Measurements from ENCODE around the gene MACROD1. TPM values are rescaled to one million over a fixed set of nuclear protein-coding genes. Genes with fewer than 3 reads are reported as not detected.
A peak's percentile ranks its signal among the peaks of the same experiment; 100 is the strongest.

Gene MACROD1
- total and polyA plus RNA-seq, 2 of the 13 experiments (the other 11 are each of a cell fraction or from before 2014, with no cell fraction given), result 23.1 to 34.5 TPM

DNA sequence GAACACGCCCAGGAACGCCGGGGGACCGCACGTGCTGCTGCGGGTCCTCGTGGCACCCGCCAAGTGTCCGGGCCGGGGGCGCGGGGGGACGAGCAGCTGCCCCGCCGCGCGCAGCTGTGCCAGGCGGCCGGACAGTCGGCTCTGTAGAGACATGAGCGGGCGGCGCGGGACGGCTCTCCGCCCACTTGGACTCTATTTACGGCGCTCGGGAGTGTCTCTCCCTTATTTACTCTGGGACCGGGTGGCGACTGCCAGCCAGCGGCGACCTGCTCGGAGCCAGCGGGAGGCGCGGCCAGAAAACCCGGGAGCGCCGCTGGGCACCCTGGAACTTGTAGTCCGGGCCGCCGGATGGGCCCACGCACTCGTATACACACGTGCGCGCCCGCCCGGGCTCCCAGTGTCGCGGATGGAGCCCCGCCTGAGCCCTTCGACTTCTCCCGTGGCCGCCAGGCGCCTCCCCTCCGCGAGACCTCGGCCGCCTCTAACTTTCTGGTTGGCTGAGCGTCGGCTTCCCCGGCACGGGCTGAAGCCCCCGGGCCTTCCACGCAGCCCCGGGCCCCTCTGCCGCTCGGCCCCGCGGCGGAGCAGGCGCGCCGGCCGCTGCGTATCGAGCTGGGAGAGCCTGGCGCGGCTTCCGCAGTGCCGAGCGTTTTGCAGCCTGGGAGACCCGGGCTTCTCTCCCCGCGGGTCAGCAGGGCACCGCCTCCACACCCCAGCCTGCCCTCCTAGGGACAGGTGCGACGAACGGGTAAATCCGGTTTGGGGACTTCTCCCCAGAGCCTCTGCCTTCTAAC lies at the start of gene MACROD1 (continued):
- TF ChIP-seq, protein P1, sequence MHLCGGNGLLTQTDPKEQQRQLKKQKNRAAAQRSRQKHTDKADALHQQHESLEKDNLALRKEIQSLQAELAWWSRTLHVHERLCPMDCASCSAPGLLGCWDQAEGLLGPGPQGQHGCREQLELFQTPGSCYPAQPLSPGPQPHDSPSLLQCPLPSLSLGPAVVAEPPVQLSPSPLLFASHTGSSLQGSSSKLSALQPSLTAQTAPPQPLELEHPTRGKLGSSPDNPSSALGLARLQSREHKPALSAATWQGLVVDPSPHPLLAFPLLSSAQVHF (CRISPR knock-in tag; IDR thresholded peaks at IDR 0.05), result no peak; the same call in 1 of the 2 replicates
- peak; percentile 66 for TF ChIP-seq PHF5A (CRISPR knock-in tag; IDR thresholded peaks at IDR 0.05; ENCODE audit: low read depth, unreplicated experiment)
- TF ChIP-seq CREB1 (IDR thresholded peaks at IDR 0.05), result no peak
- TF ChIP-seq CREB1 (CRISPR knock-in tag; IDR thresholded peaks at IDR 0.05), result no peak
- peak; percentile 87 for TF ChIP-seq PHF8 (CRISPR knock-in tag; IDR thresholded peaks at IDR 0.05)
- 0 out of 2 replicates have a peak, but pooled peaks have one; percentile 34 for TF ChIP-seq SMAD9 (CRISPR knock-in tag; IDR thresholded peaks at IDR 0.05)
- TF ChIP-seq HMGA1 (CRISPR knock-in tag; conservative IDR thresholded peaks at IDR 0.05), result no peak
- 0 out of 2 replicates have a peak, but pooled peaks have one; percentile 24 for TF ChIP-seq ZFAT (CRISPR knock-in tag; conservative IDR thresholded peaks at IDR 0.05)
- peak; percentile 22; the same call in 1 of the 2 replicates for TF ChIP-seq ZNF460 (CRISPR knock-in tag; IDR thresholded peaks at IDR 0.05; ENCODE audit: borderline replicate concordance)
- TF ChIP-seq ZNF180 (CRISPR knock-in tag; IDR thresholded peaks at IDR 0.05; ENCODE audit: borderline replicate concordance, low read depth), result no peak
- TF ChIP-seq SRSF4 (IDR thresholded peaks at IDR 0.05; ENCODE audit: low read depth, low read length, poor library complexity, severe bottlenecking), result no peak
- no peak for TF ChIP-seq ZNF839 (CRISPR knock-in tag; IDR thresholded peaks at IDR 0.05; ENCODE audit: borderline replicate concordance)
- TF ChIP-seq, protein P2, sequence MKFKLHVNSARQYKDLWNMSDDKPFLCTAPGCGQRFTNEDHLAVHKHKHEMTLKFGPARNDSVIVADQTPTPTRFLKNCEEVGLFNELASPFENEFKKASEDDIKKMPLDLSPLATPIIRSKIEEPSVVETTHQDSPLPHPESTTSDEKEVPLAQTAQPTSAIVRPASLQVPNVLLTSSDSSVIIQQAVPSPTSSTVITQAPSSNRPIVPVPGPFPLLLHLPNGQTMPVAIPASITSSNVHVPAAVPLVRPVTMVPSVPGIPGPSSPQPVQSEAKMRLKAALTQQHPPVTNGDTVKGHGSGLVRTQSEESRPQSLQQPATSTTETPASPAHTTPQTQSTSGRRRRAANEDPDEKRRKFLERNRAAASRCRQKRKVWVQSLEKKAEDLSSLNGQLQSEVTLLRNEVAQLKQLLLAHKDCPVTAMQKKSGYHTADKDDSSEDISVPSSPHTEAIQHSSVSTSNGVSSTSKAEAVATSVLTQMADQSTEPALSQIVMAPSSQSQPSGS (CRISPR knock-in tag; IDR thresholded peaks at IDR 0.05), result 0 out of 2 replicates have a peak, but pooled peaks have one; percentile 16
- no peak for TF ChIP-seq JARID2 (CRISPR knock-in tag; IDR thresholded peaks at IDR 0.05; ENCODE audit: insufficient replicate concordance)
- TF ChIP-seq, protein P3, sequence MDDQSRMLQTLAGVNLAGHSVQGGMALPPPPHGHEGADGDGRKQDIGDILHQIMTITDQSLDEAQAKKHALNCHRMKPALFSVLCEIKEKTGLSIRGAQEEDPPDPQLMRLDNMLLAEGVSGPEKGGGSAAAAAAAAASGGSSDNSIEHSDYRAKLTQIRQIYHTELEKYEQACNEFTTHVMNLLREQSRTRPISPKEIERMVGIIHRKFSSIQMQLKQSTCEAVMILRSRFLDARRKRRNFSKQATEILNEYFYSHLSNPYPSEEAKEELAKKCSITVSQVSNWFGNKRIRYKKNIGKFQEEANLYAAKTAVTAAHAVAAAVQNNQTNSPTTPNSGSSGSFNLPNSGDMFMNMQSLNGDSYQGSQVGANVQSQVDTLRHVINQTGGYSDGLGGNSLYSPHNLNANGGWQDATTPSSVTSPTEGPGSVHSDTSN (CRISPR knock-in tag; IDR thresholded peaks at IDR 0.05; ENCODE audit: borderline replicate concordance), result 0 out of 2 replicates have a peak, but pooled peaks have one; percentile 64
- TF ChIP-seq, protein P4, sequence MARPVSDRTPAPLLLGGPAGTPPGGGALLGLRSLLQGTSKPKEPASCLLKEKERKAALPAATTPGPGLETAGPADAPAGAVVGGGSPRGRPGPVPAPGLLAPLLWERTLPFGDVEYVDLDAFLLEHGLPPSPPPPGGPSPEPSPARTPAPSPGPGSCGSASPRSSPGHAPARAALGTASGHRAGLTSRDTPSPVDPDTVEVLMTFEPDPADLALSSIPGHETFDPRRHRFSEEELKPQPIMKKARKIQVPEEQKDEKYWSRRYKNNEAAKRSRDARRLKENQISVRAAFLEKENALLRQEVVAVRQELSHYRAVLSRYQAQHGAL (CRISPR knock-in tag; IDR thresholded peaks at IDR 0.05; ENCODE audit: not compliant biosample characterization), result peak; percentile 23
- TF ChIP-seq ZNF629 (CRISPR knock-in tag; conservative IDR thresholded peaks at IDR 0.05), result 0 out of 2 replicates have a peak, but pooled peaks have one; percentile 8
- no peak for TF ChIP-seq NFATC3 (CRISPR knock-in tag; IDR thresholded peaks at IDR 0.05)
- TF ChIP-seq ZNF619 (CRISPR knock-in tag; IDR thresholded peaks at IDR 0.05), result 0 out of 2 replicates have a peak, but pooled peaks have one; percentile 5
- 0 out of 2 replicates have a peak, but pooled peaks have one; percentile 50 for TF ChIP-seq FOXJ3 (CRISPR knock-in tag; IDR thresholded peaks at IDR 0.05; ENCODE audit: borderline replicate concordance)
- TF ChIP-seq, protein P5, sequence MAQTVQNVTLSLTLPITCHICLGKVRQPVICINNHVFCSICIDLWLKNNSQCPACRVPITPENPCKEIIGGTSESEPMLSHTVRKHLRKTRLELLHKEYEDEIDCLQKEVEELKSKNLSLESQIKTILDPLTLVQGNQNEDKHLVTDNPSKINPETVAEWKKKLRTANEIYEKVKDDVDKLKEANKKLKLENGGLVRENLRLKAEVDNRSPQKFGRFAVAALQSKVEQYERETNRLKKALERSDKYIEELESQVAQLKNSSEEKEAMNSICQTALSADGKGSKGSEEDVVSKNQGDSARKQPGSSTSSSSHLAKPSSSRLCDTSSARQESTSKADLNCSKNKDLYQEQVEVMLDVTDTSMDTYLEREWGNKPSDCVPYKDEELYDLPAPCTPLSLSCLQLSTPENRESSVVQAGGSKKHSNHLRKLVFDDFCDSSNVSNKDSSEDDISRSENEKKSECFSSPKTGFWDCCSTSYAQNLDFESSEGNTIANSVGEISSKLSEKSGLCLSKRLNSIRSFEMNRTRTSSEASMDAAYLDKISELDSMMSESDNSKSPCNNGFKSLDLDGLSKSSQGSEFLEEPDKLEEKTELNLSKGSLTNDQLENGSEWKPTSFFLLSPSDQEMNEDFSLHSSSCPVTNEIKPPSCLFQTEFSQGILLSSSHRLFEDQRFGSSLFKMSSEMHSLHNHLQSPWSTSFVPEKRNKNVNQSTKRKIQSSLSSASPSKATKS (CRISPR knock-in tag; IDR thresholded peaks at IDR 0.05), result 0 out of 2 replicates have a peak, but pooled peaks have one; percentile 43
- no peak for TF ChIP-seq ZNF234 (CRISPR knock-in tag; conservative IDR thresholded peaks at IDR 0.05)
- TF ChIP-seq U2AF1 (optimal IDR thresholded peaks at IDR 0.05; ENCODE audit: low read depth, low read length), result no peak

Data from HepG2 (cell line).